ENCODE measurements around the gene SEPTIN12. TPM values are rescaled to one million over a fixed set of nuclear protein-coding genes. Genes with fewer than 3 reads are reported as not detected.
A peak's percentile ranks its signal among the peaks of the same experiment; 100 is the strongest.

SEPTIN12 gene
- total RNA-seq, 1 donor from 2014 or later: 0.42 TPM

GRCh38 chr16:4811242-4811641 lies 23.1 kb upstream of the SEPTIN12 start:
- no peak overlapping the region for H3K27ac Mint-ChIP-seq
- H3K4me1 Mint-ChIP-seq: no peaks in the 10 kb centered on the region
- no peak for TF ChIP-seq CTCF (IDR thresholded peaks at IDR 0.05; ENCODE audit: unreplicated experiment)
- peaks cover 34% of the 10 kb centered on the region for H3K36me3 Mint-ChIP-seq
- DNase-seq (ENCODE audit: low spot score in 2 of 2, unreplicated experiment in 2 of 2): no peak
- H3K9me3 Mint-ChIP-seq: no peaks in the 10 kb centered on the region
- no peaks in the 10 kb centered on the region for H3K27me3 Mint-ChIP-seq (ENCODE audit: low read depth)
- no peak overlapping the region for H3K4me3 Mint-ChIP-seq

- Mint-ChIP-seq H3K9me3 (no peaks in the 10 kb centered on the region), H3K36me3 (peaks cover 18% of the 10 kb centered on the region), H3K27me3 (ENCODE audit: low read depth) (no peaks in the 10 kb centered on the region), H3K4me1 (peaks cover 29% of the 10 kb centered on the region), H3K27ac (no peak overlapping the region), H3K4me3 (no peak overlapping the region)
- TF ChIP-seq CTCF (IDR thresholded peaks at IDR 0.05; ENCODE audit: unreplicated experiment): no peak
- DNase-seq (ENCODE audit: low spot score in 2 of 2, unreplicated experiment in 2 of 2): no peak
Measured at GRCh38 chr16:4806280-4806679, 18.1 kb upstream of the SEPTIN12 start.

- Mint-ChIP-seq H3K36me3 (peaks cover 18% of the 10 kb centered on the region), H3K27ac (peak overlapping the region; percentile 93), H3K4me1 (peaks cover 33% of the 10 kb centered on the region), H3K4me3 (no peak overlapping the region), H3K27me3 (ENCODE audit: low read depth) (no peaks in the 10 kb centered on the region), H3K9me3 (no peaks in the 10 kb centered on the region)
- DNase-seq (ENCODE audit: low spot score in 2 of 2, unreplicated experiment in 2 of 2): no peak
- no peak for TF ChIP-seq CTCF (IDR thresholded peaks at IDR 0.05; ENCODE audit: unreplicated experiment)
Measured at GRCh38 chr16:4805231-4805630, 17.1 kb upstream of the SEPTIN12 start.

- H3K27ac Mint-ChIP-seq: peak overlapping the region; percentile 93
- H3K4me3 Mint-ChIP-seq: peak overlapping the region; percentile 79
- no peaks in the 10 kb centered on the region for H3K9me3 Mint-ChIP-seq
Measured at GRCh38 chr16:4803898-4804762, 16.0 kb upstream of the SEPTIN12 start.

GRCh38 chr16:4803401-4803844 lies 15.3 kb upstream of the SEPTIN12 start:
- Mint-ChIP-seq H3K4me3 (peak overlapping the region; percentile 79), H3K4me1 (peaks cover 33% of the 10 kb centered on the region), H3K36me3 (peaks cover 17% of the 10 kb centered on the region), H3K27me3 (ENCODE audit: low read depth) (no peaks in the 10 kb centered on the region), H3K9me3 (no peaks in the 10 kb centered on the region), H3K27ac (peak overlapping the region; percentile 93)
- no peak for TF ChIP-seq CTCF (IDR thresholded peaks at IDR 0.05; ENCODE audit: unreplicated experiment)
- no peak for DNase-seq (ENCODE audit: low spot score in 2 of 2, unreplicated experiment in 2 of 2)

More at GRCh38 chr16:4803898-4804762, 16.0 kb upstream of the SEPTIN12 start:
- Mint-ChIP-seq H3K36me3 (peaks cover 18% of the 10 kb centered on the region), H3K4me1 (peaks cover 33% of the 10 kb centered on the region), H3K27me3 (ENCODE audit: low read depth) (no peaks in the 10 kb centered on the region)
- no peak for DNase-seq (ENCODE audit: low spot score in 2 of 2, unreplicated experiment in 2 of 2)
- no peak for TF ChIP-seq CTCF (IDR thresholded peaks at IDR 0.05; ENCODE audit: unreplicated experiment)

All from mesothelial cell of epicardium (in vitro differentiated cells).